ENCODE results near the gene GFOD1. TPM values are rescaled to one million over a fixed set of nuclear protein-coding genes. Genes with fewer than 3 reads are reported as not detected.
"Not testable (repeated sequence)": the region's sequence is repeated elsewhere in the genome, so short reads cannot be mapped to it uniquely, and the experiment has no call there.

The GFOD1 gene
- total RNA-seq, 1 donor from 2014 or later, result 8.4 TPM

- intact Hi-C loops (cut with micrococcal nuclease), result no loop called here
- H3K27me3 Mint-ChIP-seq, result no peaks in the 10 kb centered on the region
- ATAC-seq (ENCODE audit: low read depth) (no peak), DNase-seq (no peak)
- POLR2A ChIA-PET, result no interaction called here
- H3K4me3 Mint-ChIP-seq, result no peak overlapping the region
- H3K4me1 Mint-ChIP-seq, result peaks cover 80% of the 10 kb centered on the region
- H3K27ac Mint-ChIP-seq, result no peak overlapping the region
- CTCF ChIA-PET, result no interaction called here
- TF ChIP-seq, protein P1, sequence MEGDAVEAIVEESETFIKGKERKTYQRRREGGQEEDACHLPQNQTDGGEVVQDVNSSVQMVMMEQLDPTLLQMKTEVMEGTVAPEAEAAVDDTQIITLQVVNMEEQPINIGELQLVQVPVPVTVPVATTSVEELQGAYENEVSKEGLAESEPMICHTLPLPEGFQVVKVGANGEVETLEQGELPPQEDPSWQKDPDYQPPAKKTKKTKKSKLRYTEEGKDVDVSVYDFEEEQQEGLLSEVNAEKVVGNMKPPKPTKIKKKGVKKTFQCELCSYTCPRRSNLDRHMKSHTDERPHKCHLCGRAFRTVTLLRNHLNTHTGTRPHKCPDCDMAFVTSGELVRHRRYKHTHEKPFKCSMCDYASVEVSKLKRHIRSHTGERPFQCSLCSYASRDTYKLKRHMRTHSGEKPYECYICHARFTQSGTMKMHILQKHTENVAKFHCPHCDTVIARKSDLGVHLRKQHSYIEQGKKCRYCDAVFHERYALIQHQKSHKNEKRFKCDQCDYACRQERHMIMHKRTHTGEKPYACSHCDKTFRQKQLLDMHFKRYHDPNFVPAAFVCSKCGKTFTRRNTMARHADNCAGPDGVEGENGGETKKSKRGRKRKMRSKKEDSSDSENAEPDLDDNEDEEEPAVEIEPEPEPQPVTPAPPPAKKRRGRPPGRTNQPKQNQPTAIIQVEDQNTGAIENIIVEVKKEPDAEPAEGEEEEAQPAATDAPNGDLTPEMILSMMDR (IDR thresholded peaks at IDR 0.05), result no peak
- no peaks in the 10 kb centered on the region for H3K9me3 Mint-ChIP-seq
- H3K36me3 Mint-ChIP-seq (ENCODE audit: low read depth), result peaks cover 6% of the 10 kb centered on the region
These were observed 25.6 kb downstream of the GFOD1 start for GRCh38 chr6:13461805-13462204.

- peaks cover 6% of the 10 kb centered on the region for H3K36me3 Mint-ChIP-seq (ENCODE audit: low read depth)
- no peaks in the 10 kb centered on the region for H3K27me3 Mint-ChIP-seq
- ChIA-PET POLR2A (no interaction called here), CTCF (no interaction called here)
- H3K4me3 Mint-ChIP-seq, result no peak overlapping the region
- no peaks in the 10 kb centered on the region for H3K9me3 Mint-ChIP-seq
- no peak overlapping the region for H3K27ac Mint-ChIP-seq
- intact Hi-C loops (cut with micrococcal nuclease), result no loop called here
- ATAC-seq (ENCODE audit: low read depth) (no peak), DNase-seq (no peak)
- TF ChIP-seq, protein P1 (IDR thresholded peaks at IDR 0.05), result no peak
- peaks cover 80% of the 10 kb centered on the region for H3K4me1 Mint-ChIP-seq
These were observed 26.1 kb downstream of the GFOD1 start for GRCh38 chr6:13461307-13461706.

- H3K27ac Mint-ChIP-seq; H3K27me3 Mint-ChIP-seq; intact Hi-C loops (cut with micrococcal nuclease); DNase-seq; CTCF ChIA-PET; ATAC-seq (ENCODE audit: low read depth); H3K9me3 Mint-ChIP-seq; H3K4me3 Mint-ChIP-seq; H3K36me3 Mint-ChIP-seq (ENCODE audit: low read depth): not testable (repeated sequence)
- POLR2A ChIA-PET, result interaction anchor here (0.6 to 1.0 kb wide), 2 partner anchors 64 to 76 kb away, joined by 3 to 4 read pairs; no protein-coding TSS in a partner anchor
- peaks cover 81% of the 10 kb centered on the region for H3K4me1 Mint-ChIP-seq
These were observed 27.1 kb downstream of the GFOD1 start for GRCh38 chr6:13460289-13460688.

- no peak overlapping the region for H3K4me3 Mint-ChIP-seq
- no peak overlapping the region for H3K27ac Mint-ChIP-seq
- ATAC-seq (ENCODE audit: low read depth), result no peak
These were observed 29.8 kb downstream of the GFOD1 start for GRCh38 chr6:13457577-13457976.

GRCh38 chr6:13455552-13455966 is 31.8 kb downstream of the GFOD1 start:
- TF ChIP-seq, protein P1 (IDR thresholded peaks at IDR 0.05), result no peak
- Mint-ChIP-seq H3K4me3 (peak overlapping the region; percentile 65), H3K9me3 (no peaks in the 10 kb centered on the region), H3K36me3 (ENCODE audit: low read depth) (peaks cover 14% of the 10 kb centered on the region), H3K27me3 (no peaks in the 10 kb centered on the region), H3K27ac (peak overlapping the region; percentile 85), H3K4me1 (peaks cover 62% of the 10 kb centered on the region)
- CTCF ChIA-PET, result interaction anchor here (1.0 to 5.7 kb wide), 2 partner anchors 31 to 82 kb away, joined by 3 to 25 read pairs; no protein-coding TSS in a partner anchor
- POLR2A ChIA-PET, result interaction anchor here (0.7 to 1.4 kb wide), 2 partner anchors 31 to 59 kb away, joined by 3 to 6 read pairs; partner anchors contain the start of gene GFOD1
- ATAC-seq (ENCODE audit: low read depth) (no peak), DNase-seq (no peak)
- intact Hi-C loops (cut with micrococcal nuclease), result loop anchor here (1.0 to 2.0 kb wide), 5 partner anchors 15 to 72 kb away; no protein-coding TSS in a partner anchor

More at GRCh38 chr6:13457577-13457976, 29.8 kb downstream of the GFOD1 start:
- H3K27me3 Mint-ChIP-seq, result no peaks in the 10 kb centered on the region
- H3K36me3 Mint-ChIP-seq (ENCODE audit: low read depth), result peaks cover 6% of the 10 kb centered on the region
- POLR2A ChIA-PET, result interaction anchor here (0.7 to 1.4 kb wide), 4 partner anchors 9 to 130 kb away, joined by 3 to 6 read pairs (median 3); partner anchors contain the start of gene SIRT5
- TF ChIP-seq, protein P1 (IDR thresholded peaks at IDR 0.05), result no peak
- no peaks in the 10 kb centered on the region for H3K9me3 Mint-ChIP-seq
- intact Hi-C loops (cut with micrococcal nuclease), result no loop called here
- CTCF ChIA-PET, result interaction anchor here (0.9 to 1.4 kb wide), 2 partner anchors 27 to 29 kb away, joined by 3 to 5 read pairs; partner anchors contain the start of gene GFOD1
- peaks cover 80% of the 10 kb centered on the region for H3K4me1 Mint-ChIP-seq
- no peak for DNase-seq
